Amniotic stem cell (primary cell): ENCODE data around the gene OR6N1.

ENCODE experiments used
- DNase-seq: peaks from one replicate; lab custom pipeline; 2025; lab: John Stamatoyannopoulos, UW

The OR6N1 gene

DNA sequence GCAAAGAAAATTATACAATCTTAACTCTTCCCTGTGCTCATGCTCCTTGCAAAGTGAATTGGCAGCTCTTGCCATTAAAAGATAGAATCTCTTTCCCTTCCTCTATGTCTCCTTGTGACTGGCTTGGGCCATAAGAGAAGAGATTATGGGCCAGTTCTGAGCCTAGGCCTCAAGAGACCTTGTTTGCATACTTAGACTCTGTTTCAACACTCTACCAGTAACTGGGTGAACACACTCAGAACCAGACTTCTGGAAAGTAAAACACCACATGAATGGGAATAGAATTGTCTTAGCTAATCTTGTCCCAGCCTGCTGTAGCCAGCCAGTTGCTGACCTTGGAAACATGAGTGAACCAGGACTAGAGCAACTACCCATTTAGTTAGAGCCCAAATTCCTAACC is 36.1 kb downstream of the OR6N1 start:
- DNase-seq, result no peak

DNA sequence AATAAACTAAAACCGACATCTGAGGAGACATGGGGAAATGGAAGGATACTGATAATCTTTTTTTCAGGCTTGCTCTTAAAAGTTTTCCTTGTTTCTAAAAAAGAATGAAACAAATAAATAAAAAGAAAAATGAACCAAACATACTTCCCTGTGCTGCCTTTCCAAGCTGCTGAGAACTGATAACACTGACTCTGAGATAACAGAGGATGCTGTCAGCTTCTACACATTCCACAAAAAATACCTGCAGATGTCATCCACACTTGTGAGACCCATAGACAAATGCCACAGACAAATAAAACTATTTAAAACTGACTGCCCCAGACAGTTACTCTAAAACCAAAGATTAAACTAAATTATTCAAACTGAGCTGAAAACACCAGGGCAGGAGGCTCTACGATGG is 39.5 kb downstream of the OR6N1 start:
- no peak for DNase-seq

- no peak for DNase-seq
Observed at GRCh38 chr1:158731707-158732106, 40.3 kb downstream of the OR6N1 start.

DNA sequence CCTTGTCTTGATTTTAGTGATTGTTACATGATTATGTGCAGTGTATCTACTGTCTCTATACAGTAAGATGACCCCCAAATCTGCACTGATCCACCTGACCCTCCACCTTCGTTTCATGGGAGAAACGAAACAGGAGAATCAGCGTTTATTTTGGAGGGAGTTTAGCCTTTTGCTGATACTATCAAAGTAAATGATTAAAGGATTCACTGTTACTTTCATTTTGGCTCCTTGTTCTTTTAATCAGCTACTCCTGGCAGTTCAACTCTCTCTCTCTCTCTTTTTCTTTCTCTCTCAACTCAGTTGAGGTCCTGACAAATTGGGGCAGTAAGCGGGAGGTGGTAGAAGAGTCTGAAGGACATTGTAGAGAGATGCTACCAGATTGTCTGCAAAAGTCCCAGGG is 41.5 kb downstream of the OR6N1 start:
- no peak for DNase-seq

DNA sequence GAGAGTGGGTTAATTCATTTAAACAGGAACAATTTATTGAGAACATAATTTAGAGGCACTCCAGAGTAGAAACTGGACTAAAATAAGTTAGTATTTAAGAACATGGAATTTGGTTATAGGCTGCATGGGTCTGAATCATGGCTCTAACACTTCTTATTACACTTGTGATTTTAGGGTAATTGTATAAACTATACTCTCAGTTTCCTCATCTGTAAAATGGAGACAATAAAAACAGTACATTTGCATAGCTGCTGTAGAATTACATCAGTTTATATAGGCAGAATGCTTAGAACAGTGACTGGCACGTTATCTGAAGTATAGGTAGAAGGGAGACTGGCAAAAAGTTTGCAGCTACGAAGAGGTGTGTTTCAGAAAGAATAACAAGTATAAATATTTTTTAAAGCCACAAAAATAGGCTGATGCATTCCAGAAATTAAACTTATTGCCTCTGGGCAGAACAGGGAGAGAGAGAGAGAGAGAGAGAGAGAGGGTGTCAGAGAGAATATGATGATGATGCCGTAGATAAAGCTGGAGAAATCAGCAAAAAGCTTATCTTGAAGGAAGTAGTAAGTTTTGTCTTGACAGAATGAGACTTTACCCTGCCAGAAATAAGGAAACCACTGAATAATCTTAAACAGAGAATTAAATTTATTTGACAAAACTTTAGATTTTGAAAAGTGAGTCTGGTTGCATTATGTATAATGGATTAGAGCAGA is 43.3 kb downstream of the OR6N1 start:
- no peak for DNase-seq

DNA sequence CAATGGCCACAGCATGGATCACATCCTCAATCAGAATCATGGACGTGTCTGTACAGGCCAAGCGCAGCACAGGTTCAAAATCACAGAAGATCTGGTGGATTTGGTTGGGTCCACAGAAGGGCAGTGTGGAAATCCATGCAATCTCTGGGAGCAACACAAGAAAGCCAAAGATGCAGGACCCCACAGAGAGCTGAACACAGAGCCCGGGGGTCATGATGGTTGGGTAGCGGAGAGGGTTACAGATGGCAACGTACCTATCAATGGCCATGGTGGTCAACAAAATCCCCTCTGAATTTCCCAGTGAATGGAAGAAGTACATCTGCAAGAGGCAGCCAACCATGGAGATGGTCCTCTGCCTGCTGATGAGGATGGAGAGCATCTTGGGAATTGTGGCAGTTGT is 47.6 kb downstream of the OR6N1 start:
- DNase-seq, result no peak

- DNase-seq, result no peak
Observed at GRCh38 chr1:158720620-158721019, 51.4 kb downstream of the OR6N1 start, which contains the start of gene OR6K3. TSS of gene OR6K3 (minus strand) at chr1:158720720. CDS start at chr1:158718115, 2,605 bp downstream.

DNA sequence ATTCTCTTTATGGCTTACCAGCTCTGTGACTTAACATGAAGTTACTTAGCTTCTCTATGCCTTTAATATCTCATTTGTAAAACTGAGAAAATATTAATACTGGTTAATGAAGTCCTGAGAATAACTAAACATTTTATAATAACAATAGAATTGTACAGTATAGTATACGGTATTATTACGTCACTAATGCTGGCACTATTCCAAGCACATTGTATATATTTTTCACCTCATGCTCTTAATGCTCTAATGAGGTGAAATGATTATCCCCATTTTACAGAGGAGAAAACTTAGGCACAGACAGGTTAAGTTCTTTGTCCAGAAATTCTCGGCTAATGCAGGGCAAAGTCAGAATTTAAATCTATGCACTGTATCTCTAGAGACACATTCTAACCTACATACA is 52.3 kb downstream of the OR6N1 start:
- no peak for DNase-seq

DNA sequence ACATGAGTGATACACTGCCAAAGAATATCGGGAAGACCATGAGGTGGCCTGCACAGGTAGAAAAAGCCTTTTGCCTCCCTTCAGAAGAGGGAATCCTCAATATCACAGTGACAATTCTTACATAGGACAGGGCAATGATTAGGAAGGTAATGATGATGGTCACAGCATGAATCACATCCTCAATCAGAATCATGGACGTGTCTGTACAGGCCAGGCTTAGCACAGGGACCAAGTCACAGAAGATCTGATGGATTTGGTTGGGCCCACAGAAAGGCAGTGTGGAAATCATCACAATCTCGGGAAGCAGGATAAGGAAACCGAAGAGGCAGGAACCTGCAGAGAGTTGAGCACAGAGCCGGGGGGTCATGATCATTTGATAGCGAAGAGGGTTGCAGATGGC is 54.7 kb downstream of the OR6N1 start:
- DNase-seq, result no peak

- no peak for DNase-seq
Observed at GRCh38 chr1:158716335-158716734, 55.7 kb downstream of the OR6N1 start.

DNA sequence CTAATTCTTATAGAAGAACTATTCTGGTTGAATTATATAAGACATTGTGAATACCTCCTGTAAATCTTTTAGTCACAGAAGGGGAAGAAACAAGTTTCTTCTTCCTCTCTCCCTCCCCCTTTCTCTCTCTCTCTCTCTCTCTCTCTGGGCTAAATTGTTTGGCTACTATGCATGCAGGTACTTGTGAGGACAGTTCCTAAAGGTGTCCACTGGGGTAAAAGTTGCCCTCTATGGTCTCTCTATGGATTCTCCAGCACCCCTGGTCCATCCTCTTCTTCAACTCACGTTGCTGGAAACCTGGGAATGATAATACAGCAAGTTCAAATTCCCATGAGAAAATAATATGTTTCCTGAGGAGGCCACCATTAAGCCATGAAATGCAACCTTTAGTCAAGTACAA is 57.2 kb downstream of the OR6N1 start:
- no peak for DNase-seq
